ENCODE measurements around the gene HEBP1.
"Not testable (repeated sequence)": the region's sequence is repeated elsewhere in the genome, so short reads cannot be mapped to it uniquely, and the experiment has no call there.

Gene HEBP1

DNA sequence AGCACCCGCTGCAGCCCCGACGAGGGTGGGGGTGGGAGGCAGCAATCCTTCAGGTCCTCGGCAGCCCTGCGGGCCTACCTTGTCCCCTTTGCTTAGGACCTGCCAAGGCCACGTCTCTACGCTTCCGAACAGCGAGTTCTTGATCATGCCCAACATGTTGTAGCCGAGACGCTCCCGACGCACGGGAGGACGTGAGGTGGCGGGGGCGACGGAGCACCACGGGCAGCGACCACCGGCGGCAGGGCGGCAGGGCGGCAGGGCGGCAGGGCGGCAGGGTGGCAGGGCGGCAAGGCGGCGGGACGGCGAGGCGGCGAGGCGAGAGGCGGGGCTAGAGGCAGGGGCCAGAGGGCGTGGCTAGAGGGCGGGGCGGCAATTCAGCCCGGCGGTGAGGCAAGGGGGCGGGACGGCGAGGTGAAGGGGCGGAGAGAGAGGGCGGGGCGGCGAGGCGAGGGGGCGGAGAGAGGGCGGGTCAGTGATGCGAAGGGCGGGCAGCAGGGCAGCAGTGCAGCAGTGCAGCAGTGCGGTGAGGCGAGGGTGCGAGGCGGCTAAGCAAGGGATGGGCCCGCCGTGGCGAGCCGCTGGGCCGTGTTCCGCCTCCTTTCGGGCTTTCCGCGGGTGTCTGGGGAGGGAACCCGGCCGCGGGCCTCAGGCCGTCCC lies at the start of gene HEBP1:
HEBP1 (minus strand) TSS at position 307 of the 657 bp plus-strand sequence; CDS start at position 156, 151 bp downstream.
- in situ Hi-C loops (cut with HindIII; ENCODE audit: low pct_ligation_motif_present, low pct_unique_long_range_greater_than_20kb, low sequenced_read_pairs): loop anchor here (25.0 kb wide), 1 partner anchor 212 kb away; no protein-coding TSS in a partner anchor
- DNase-seq: peak; percentile 92

GRCh38 chr12:13049816-13050215 lies 49.8 kb upstream of the HEBP1 start:
- no peak for DNase-seq
- in situ Hi-C loops (cut with HindIII; ENCODE audit: low pct_ligation_motif_present, low pct_unique_long_range_greater_than_20kb, low sequenced_read_pairs): no loop called here

GRCh38 chr12:13046964-13047363 lies 46.9 kb upstream of the HEBP1 start:
- in situ Hi-C loops (cut with HindIII; ENCODE audit: low pct_ligation_motif_present, low pct_unique_long_range_greater_than_20kb, low sequenced_read_pairs): no loop called here
- DNase-seq: no peak

GRCh38 chr12:13045816-13046215 lies 45.8 kb upstream of the HEBP1 start:
- in situ Hi-C loops (cut with HindIII; ENCODE audit: low pct_ligation_motif_present, low pct_unique_long_range_greater_than_20kb, low sequenced_read_pairs): no loop called here
- DNase-seq: no peak

- in situ Hi-C loops (cut with HindIII; ENCODE audit: low pct_ligation_motif_present, low pct_unique_long_range_greater_than_20kb, low sequenced_read_pairs): no loop called here
- peak; percentile 9 for DNase-seq
Observed at GRCh38 chr12:13044906-13045299, 44.8 kb upstream of the HEBP1 start.

GRCh38 chr12:13044002-13044905 lies 44.2 kb upstream of the HEBP1 start, which contains the start of gene FAM234B:
TSS of gene FAM234B (plus strand) at chr12:13044381. CDS start at chr12:13044404, 23 bp downstream.
- in situ Hi-C loops (cut with HindIII; ENCODE audit: low pct_ligation_motif_present, low pct_unique_long_range_greater_than_20kb, low sequenced_read_pairs): no loop called here
- DNase-seq: peak; percentile 75

GRCh38 chr12:13042666-13043230 lies 42.7 kb upstream of the HEBP1 start:
- DNase-seq: no peak
- in situ Hi-C loops (cut with HindIII; ENCODE audit: low pct_ligation_motif_present, low pct_unique_long_range_greater_than_20kb, low sequenced_read_pairs): no loop called here

- no peak for DNase-seq
- in situ Hi-C loops (cut with HindIII; ENCODE audit: low pct_ligation_motif_present, low pct_unique_long_range_greater_than_20kb, low sequenced_read_pairs): no loop called here
Observed at GRCh38 chr12:13041224-13041623, 41.2 kb upstream of the HEBP1 start.

- in situ Hi-C loops (cut with HindIII; ENCODE audit: low pct_ligation_motif_present, low pct_unique_long_range_greater_than_20kb, low sequenced_read_pairs): no loop called here
- no peak for DNase-seq
Observed at GRCh38 chr12:13039328-13039956, 39.4 kb upstream of the HEBP1 start.

DNA sequence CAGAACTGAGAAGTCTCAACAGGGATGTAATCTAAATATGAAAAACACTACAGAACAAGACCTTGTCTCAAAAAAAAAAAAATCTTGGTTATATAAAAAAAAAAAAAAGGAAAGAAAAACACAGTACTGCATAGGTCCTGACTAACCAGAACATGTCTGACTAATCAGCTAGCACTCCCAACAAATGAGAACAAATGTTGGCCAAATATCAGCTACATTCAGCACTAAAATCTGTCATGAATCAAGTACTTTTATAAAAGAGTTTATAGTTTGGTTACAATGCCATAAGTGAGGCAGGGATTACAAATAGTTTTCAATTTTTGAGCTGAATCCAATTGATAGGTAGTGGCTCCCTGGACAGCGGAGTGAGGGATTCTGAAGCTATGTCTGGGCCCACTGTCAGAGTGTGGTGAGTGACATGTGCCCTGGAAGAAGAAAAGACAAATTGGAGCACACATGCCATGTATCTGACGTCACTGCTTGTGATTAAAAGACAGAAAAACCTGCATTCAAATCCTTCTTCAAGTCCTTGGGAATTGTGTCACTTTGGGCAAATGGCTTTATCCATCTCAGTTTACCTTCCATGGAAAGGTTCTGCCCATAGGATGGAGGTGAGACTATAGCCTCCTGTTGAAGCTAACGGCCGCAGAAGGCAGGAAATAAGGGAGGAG lies 38.6 kb upstream of the HEBP1 start:
- no peak for DNase-seq
- in situ Hi-C loops (cut with HindIII; ENCODE audit: low pct_ligation_motif_present, low pct_unique_long_range_greater_than_20kb, low sequenced_read_pairs): no loop called here

- no peak for DNase-seq
- in situ Hi-C loops (cut with HindIII; ENCODE audit: low pct_ligation_motif_present, low pct_unique_long_range_greater_than_20kb, low sequenced_read_pairs): no loop called here
Observed at GRCh38 chr12:13036881-13037280, 36.8 kb upstream of the HEBP1 start.

GRCh38 chr12:13035335-13035734 lies 35.3 kb upstream of the HEBP1 start:
- not testable (repeated sequence) for DNase-seq

DNA sequence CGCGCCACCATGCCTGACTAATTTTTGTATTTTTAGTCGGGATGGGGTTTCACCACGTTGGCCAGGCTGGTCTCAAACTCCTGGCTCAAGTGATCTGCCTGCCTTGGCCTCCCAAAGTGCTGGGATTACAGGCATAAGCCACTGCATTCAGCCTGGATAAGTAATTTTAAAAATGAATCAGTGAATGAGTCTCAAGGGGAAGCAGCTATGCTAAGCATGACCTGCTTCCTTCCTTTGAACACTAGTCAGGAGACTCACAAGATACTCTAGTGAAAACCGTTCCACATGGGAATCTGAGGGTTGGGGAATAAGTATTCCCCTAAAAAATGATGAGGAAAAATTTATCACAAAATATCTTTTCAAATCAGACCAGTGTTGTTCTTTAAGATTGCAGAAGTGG lies 33.4 kb upstream of the HEBP1 start:
- DNase-seq: no peak
- in situ Hi-C loops (cut with HindIII; ENCODE audit: low pct_ligation_motif_present, low pct_unique_long_range_greater_than_20kb, low sequenced_read_pairs): no loop called here

More at GRCh38 chr12:13035335-13035734, 35.3 kb upstream of the HEBP1 start:
- in situ Hi-C loops (cut with HindIII; ENCODE audit: low pct_ligation_motif_present, low pct_unique_long_range_greater_than_20kb, low sequenced_read_pairs): not testable (repeated sequence)

DNA sequence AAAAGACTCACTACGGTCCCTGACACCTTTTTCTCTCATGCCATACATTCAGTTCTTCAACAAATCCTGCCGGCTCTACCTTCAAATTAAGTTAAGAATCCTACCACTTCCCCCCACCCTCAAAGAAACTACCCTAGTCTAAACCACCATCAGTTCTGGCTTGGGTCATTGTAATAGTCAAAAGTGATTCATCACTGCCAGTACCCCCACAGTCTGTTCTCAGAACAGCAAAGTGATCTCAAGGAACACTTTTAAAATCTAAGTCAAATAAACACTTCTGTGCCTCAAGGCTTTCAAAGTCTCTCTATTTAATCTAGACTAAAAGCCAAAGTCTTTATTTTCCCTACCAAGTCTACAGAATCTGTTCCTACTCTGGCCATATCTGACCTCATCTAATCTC lies 32.1 kb upstream of the HEBP1 start:
- in situ Hi-C loops (cut with HindIII; ENCODE audit: low pct_ligation_motif_present, low pct_unique_long_range_greater_than_20kb, low sequenced_read_pairs): no loop called here
- DNase-seq: no peak

- in situ Hi-C loops (cut with HindIII; ENCODE audit: low pct_ligation_motif_present, low pct_unique_long_range_greater_than_20kb, low sequenced_read_pairs): no loop called here
- no peak for DNase-seq
Observed at GRCh38 chr12:13030541-13031291, 30.7 kb upstream of the HEBP1 start.

DNA sequence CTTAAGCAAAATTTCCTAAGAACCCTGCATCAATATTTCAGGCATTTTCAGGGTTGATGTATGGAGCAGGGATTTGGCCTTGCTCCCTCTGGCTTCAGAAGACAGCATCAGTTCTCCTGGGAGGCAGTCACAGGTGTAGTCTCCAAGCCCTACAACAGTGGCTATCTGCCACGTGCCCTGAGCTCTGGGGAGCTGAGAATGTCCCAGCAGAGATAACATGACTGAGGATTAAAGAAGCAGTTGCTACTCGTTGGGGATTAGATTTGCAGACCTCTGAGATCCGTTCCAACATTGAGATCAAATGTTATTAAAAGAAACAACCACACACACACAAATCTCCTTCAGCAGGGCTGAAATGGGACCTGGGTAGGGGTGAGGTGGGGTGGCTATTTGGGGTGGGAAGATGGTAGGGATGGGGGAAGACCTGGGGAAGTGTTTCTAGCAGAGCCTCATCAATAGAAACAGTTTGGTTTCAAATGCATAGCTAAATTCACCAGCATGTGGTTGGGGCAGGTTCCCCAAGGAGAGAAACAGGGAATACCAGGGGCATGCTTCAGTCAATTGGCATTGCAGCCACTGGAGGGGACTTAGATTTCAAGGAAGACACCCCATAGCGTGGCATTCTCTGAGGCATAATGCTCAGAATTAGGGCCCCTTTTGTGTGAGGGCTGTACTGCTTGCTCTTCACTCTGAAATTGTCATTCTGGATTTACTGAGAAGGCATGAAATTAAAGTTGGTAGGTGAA lies 28.9 kb upstream of the HEBP1 start:
- in situ Hi-C loops (cut with HindIII; ENCODE audit: low pct_ligation_motif_present, low pct_unique_long_range_greater_than_20kb, low sequenced_read_pairs): no loop called here
- no peak for DNase-seq

DNA sequence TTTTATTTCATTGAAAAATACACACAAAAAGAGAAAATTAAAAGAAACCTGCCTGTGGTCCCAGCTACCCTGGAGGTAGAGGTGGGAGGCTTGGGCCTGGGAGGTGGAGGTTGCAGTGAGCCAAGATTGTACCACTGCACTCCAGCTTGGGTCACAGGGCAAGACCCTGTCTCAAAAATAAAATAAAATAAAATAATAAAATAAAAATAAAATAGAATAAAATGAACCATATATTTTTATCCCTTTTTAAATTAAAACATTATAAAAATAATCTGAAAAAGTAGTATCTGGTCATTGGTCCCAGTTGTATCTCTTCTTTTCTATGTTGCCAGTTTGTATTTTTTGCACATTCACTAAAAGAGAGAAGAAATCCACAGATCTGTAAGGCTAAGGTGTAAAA lies 27.4 kb upstream of the HEBP1 start:
- DNase-seq: no peak
- in situ Hi-C loops (cut with HindIII; ENCODE audit: low pct_ligation_motif_present, low pct_unique_long_range_greater_than_20kb, low sequenced_read_pairs): no loop called here

Data from ACHN (cell line).